ENCODE measurements around the gene ZNF823.
A peak's percentile ranks its signal among the peaks of the same experiment; 100 is the strongest.

ZNF823 gene

DNA sequence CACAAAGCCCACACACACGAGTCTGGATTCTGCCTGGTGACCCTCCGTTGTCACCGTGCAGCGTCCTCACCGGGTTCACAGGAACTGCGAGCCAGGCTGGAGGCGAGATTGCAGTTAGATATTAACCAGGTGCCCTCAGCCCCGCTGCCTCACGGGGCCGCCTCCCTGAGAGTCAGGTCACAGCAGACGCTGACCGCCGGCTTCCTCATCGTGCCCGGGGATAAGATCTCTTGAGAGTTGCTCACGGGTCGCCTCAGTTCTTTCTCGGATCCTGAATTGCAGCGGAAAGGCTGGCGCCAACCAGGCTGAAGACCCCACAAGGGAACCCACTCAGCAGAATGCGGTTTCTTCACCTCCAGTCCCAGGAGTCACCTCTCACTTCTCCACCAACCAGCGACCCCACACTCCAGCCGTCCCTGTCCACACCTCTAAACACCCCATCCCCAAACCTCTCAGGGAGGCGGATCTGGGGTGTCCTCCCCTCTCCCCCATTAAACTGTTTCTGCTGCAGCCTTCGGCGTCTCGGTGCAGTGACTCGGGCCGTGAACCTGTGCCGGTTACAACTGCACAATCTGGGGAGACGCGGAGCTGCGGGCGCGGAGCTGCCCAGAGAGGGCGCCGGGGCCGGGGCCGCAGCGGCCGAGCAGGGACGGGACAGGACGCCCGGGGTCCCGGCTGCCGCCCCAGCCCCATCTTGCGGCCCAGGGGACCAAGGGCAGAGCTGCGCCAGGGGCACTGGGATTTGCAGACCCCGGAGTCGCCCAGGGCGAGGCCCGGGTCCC, 591 bp downstream of the ZNF823 start:
- TF ChIP-seq, protein P1, sequence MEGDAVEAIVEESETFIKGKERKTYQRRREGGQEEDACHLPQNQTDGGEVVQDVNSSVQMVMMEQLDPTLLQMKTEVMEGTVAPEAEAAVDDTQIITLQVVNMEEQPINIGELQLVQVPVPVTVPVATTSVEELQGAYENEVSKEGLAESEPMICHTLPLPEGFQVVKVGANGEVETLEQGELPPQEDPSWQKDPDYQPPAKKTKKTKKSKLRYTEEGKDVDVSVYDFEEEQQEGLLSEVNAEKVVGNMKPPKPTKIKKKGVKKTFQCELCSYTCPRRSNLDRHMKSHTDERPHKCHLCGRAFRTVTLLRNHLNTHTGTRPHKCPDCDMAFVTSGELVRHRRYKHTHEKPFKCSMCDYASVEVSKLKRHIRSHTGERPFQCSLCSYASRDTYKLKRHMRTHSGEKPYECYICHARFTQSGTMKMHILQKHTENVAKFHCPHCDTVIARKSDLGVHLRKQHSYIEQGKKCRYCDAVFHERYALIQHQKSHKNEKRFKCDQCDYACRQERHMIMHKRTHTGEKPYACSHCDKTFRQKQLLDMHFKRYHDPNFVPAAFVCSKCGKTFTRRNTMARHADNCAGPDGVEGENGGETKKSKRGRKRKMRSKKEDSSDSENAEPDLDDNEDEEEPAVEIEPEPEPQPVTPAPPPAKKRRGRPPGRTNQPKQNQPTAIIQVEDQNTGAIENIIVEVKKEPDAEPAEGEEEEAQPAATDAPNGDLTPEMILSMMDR (IDR thresholded peaks at IDR 0.05; ENCODE audit: low read depth, low read length), result no peak
- H3K4me3 ChIP-seq (replicated peaks in 1 of 2; ENCODE audit: low read depth in 2 of 2, low read length in 2 of 2), result peak overlapping the region; percentile 85 to 94
- DNase-seq (ENCODE audit: low read depth in 2 of 2), result peak; percentile 24 to 27

- peak; percentile 36 to 86 for DNase-seq (ENCODE audit: low read depth in 2 of 2)
- peak overlapping the region in 1 of 2 donors; percentile 10 for H3K4me3 ChIP-seq (replicated peaks in 1 of 2; ENCODE audit: low read depth in 2 of 2, low read length in 2 of 2)
- TF ChIP-seq, protein P1 (IDR thresholded peaks at IDR 0.05; ENCODE audit: low read depth, low read length), result no peak
Observed at GRCh38 chr19:11736696-11737095, 2.0 kb downstream of the ZNF823 start.

- no peak for DNase-seq (ENCODE audit: low read depth in 2 of 2)
- TF ChIP-seq, protein P1 (IDR thresholded peaks at IDR 0.05; ENCODE audit: low read depth, low read length), result no peak
- no peak overlapping the region for H3K4me3 ChIP-seq (replicated peaks in 1 of 2; ENCODE audit: low read depth in 2 of 2, low read length in 2 of 2)
Observed at GRCh38 chr19:11735375-11735774, 3.4 kb downstream of the ZNF823 start.

GRCh38 chr19:11729586-11729985, 9.2 kb downstream of the ZNF823 start:
- TF ChIP-seq, protein P1 (IDR thresholded peaks at IDR 0.05; ENCODE audit: low read depth, low read length), result no peak
- H3K4me3 ChIP-seq (replicated peaks in 1 of 2; ENCODE audit: low read depth in 2 of 2, low read length in 2 of 2), result no peak overlapping the region
- no peak for DNase-seq (ENCODE audit: low read depth in 2 of 2)

DNA sequence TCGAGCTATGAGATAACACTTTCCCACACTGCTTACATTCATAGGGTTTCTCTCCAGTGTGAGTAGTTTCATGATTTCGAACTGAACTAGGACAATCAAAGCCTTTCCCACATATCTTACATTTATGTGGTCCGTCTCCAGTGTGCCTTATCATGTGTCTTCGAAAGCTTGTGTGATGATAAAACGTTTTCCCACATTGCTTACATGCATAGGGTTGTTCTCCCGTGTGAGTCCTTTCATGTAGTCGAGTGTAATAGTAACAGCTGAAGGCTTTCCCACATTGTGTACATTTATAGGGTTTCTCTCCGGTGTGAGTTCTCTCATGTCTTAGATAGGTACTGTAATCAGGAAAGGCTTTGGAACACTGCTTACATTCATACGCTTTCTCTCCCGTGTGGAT, 16.3 kb downstream of the ZNF823 start:
- TF ChIP-seq, protein P1 (IDR thresholded peaks at IDR 0.05; ENCODE audit: low read depth, low read length), result no peak
- no peak overlapping the region for H3K4me3 ChIP-seq (replicated peaks in 1 of 2; ENCODE audit: low read depth in 2 of 2, low read length in 2 of 2)
- peak in 1 of 2 donors; percentile 15 for DNase-seq (ENCODE audit: low read depth in 2 of 2)

- no peak for DNase-seq (ENCODE audit: low read depth in 2 of 2)
- TF ChIP-seq, protein P1 (IDR thresholded peaks at IDR 0.05; ENCODE audit: low read depth, low read length), result no peak
Observed at GRCh38 chr19:11721681-11722080, 17.1 kb downstream of the ZNF823 start.

More at GRCh38 chr19:11721681-11722080, 17.1 kb downstream of the ZNF823 start:
- H3K4me3 ChIP-seq (replicated peaks in 1 of 2; ENCODE audit: low read depth in 2 of 2, low read length in 2 of 2), result no peak overlapping the region

Measured in cardiac fibroblast (primary cell).